ENCODE results near the gene ANOS1.

DNA sequence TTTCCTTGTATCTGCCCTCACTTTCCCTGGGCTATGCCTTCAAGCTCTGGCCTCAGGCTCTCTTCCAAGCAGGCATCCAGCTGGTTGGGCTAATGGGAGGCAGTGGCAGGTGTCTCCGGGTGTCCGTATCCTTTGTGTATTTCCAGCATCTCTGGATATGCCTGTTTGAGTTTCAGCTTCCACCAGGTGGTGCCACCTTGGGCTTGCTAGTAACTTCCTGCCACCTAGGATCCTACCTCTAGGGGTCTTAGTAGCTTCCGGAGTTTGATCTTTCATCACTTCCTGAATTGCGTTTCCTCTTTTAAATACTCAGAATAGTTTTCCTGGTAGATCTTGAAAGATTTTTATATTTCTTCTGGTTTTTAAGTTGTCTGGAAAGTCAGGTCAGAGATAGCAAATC lies 23.2 kb upstream of the ANOS1 start:
- TF ChIP-seq, protein P1, sequence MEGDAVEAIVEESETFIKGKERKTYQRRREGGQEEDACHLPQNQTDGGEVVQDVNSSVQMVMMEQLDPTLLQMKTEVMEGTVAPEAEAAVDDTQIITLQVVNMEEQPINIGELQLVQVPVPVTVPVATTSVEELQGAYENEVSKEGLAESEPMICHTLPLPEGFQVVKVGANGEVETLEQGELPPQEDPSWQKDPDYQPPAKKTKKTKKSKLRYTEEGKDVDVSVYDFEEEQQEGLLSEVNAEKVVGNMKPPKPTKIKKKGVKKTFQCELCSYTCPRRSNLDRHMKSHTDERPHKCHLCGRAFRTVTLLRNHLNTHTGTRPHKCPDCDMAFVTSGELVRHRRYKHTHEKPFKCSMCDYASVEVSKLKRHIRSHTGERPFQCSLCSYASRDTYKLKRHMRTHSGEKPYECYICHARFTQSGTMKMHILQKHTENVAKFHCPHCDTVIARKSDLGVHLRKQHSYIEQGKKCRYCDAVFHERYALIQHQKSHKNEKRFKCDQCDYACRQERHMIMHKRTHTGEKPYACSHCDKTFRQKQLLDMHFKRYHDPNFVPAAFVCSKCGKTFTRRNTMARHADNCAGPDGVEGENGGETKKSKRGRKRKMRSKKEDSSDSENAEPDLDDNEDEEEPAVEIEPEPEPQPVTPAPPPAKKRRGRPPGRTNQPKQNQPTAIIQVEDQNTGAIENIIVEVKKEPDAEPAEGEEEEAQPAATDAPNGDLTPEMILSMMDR (IDR thresholded peaks at IDR 0.05 in 4 of 5, conservative IDR thresholded peaks at IDR 0.05 in 1 of 5), result no peak
- no peak for TF ChIP-seq POLR2A (IDR thresholded peaks at IDR 0.05)
